Ureter (tissue), 1 donor: ENCODE results near the gene PACC1. TPM values are rescaled to one million over a fixed set of nuclear protein-coding genes. Genes with fewer than 3 reads are reported as not detected.

Source experiments
- DNase-seq: peaks from one replicate; pipeline ENCODE4 v3.0.0-alpha.2; 2020; ENCODE audit warnings: low spot score
- total RNA-seq: library from RNA; stranded (reverse); gene quantifications from one replicate; pipeline ENCODE4 v1.2.4, GENCODE V29; 2023
- donor health status: DM: yes; HTN: yes; CAD: no.

The PACC1 gene
- total RNA-seq, 1 donor from 2014 or later, result 4.5 TPM

DNA sequence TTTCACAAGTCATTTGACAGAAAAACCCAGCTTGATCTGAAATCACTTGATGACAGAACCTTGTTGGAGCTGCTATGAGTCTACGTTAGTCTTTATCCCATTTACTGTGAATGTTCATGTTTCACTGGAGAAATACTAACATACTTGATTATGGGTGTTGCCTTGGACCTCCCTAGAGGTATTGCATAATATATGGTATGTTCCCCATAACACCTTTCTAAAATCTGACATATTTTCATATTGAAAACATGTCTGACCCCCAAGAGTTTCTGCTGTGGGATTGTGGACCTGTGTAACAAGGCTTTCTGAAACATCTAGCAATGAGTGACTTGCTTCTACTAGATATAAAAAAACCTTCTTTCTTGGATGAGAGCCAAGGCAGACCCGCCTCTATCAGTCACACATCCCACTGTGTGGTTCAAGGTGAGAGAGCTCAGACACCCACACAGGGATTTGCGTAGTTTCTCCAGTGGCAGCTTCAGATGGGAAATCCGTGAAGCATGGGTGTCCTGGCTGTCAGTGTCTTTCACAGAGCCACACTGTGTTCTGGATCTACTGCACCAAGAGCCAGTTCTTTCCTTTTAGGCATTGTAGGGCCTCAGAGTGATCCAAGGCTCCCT, 22.6 kb upstream of the PACC1 start:
- no peak for DNase-seq

- DNase-seq, result no peak
Measured at GRCh38 chr1:212434992-212435391, 20.3 kb upstream of the PACC1 start.

DNA sequence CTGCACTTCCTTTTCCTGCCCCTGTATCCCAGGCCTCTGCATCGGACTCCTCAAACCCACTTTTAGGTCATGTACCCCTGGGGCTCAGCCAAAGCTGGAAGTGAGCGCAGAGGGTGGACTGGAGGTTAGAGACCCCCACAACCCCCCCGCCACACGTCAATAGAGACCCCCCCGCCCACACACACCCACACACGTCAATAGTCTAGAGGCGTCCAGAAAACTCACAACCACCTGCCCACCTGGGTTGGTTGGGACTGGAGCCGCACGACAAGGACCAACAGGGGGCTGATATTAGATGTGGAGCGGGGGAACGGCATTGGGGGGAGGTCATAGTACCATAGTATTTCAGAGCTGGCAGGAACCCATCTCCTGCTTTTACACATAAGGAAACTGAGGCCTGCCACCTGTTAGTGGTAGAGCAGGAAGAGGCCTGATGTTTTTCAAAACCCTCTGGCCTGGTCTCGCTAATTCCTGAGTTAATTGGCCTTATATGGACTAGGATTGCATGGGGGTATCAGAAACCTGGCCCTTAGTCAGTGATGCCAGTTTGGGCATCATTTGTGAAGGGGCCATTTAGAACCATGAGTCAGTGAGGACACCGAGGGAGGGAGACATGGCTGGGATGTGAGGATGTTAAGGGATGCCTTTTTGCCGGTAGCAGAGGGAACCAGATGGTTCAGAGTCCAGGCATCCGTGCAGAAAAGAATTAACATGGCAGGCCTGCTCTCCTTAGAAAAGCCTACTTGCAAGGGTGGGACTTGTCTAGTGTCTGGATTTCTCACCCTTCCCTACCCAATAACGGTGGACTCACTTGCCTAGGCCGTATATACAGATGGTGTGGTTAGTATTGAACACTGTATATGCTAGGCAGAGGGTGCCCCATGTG, 19.1 kb upstream of the PACC1 start:
- no peak for DNase-seq

DNA sequence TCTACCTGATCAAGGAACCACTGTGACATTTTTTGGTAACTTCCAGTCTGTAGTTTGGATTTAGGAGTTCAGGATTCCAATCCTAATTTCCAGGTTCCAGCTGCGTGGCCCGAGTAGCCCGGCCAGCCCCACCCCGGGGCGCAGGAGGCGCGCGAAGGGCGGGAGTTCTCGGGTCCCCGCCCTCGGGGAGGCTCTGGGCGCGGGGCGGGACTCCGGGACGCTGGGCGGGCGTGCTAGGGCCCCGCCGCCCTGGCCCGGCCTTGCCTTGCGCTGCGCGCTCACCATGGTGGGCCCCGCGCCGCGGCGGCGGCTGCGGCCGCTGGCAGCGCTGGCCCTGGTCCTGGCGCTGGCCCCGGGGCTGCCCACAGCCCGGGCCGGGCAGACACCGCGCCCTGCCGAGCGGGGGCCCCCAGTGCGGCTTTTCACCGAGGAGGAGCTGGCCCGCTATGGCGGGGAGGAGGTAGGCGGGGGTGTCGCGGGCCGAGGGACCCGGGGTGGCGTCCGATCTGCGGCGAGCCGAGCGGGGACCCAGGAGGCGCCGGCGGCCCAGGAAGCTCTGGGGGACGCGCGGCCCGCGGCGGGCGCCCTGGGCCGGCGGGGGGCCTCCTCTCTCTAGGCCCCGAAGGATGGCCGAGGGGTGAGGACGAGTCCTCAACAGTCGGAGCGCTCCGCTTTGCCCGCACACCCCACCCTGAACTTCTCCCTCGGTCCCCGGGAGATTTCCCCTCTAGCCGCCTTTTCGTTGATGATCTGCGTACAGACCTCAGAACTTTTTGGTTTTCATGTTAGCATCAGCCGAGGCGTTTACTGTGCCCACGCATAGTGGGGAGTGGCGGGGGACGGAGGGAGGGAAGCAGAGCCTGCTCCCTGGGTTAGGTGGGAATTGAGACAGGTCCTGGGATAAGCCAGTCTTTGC, 18.2 kb upstream of the PACC1 start, which contains the start of gene NENF:
NENF (plus strand) TSS at position 260 of the 916 bp plus-strand sequence; CDS start at position 284, 24 bp downstream.
- DNase-seq, result peak; percentile 79

GRCh38 chr1:212432272-212432660, 17.6 kb upstream of the PACC1 start:
- DNase-seq, result no peak

- no peak for DNase-seq
Measured at GRCh38 chr1:212431644-212432043, 17.0 kb upstream of the PACC1 start.

GRCh38 chr1:212430955-212431394, 16.3 kb upstream of the PACC1 start:
- no peak for DNase-seq

DNA sequence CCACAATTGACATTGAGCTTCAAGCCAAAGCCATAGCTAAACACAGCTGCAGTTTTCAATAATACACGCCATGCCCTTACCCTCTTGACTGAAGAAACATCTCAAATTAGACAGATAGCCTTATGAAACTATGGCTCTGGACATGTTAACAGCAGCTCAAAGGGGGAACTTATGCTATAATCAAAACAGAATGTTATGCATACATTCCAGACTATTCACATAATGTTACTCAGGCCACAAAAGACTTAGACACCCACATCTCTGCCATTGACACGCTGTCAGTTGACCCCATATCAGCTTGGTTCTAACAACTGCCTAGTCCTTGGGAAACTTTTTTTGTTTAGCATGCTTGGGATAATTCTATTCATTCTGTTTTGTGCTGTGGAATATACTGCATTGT, 15.7 kb upstream of the PACC1 start:
- no peak for DNase-seq

DNA sequence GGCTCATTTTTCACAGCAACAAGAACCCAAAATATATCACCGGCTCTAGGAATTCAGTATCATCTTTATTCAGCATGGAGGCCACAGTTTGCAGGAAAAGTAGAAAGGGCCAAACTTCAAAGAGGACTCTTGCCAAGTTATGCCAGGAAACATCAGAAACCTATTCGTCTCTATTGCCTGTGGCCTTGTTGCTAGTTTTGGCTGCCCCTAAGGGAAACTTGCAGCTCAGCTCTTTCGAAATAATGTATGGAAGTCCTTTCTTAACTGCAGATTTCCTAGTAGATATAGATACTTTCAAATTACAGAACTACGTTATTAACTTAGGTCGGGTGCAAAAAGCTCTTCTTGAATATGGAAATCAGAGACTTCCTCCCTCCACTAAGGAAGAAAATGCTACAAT, 13.8 kb upstream of the PACC1 start:
- DNase-seq, result no peak

DNA sequence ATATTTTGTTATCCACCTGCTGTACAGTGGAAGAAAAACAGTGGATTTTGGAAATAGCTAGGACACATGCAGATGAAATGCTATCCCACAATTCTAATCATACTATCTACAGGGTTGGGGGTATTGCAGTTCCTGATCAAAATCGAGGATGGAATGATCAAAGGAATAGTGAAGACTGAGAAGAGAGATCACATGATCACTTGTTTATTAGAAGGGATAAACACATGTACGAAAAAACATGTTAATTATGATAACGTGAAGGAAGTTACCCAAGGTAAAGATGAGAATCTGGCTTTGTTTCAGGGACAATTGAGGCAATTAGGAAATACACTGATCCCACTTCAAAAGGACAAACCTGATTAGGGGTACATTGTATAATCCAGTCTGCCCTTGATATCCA, 9.2 kb upstream of the PACC1 start:
- DNase-seq, result no peak

DNA sequence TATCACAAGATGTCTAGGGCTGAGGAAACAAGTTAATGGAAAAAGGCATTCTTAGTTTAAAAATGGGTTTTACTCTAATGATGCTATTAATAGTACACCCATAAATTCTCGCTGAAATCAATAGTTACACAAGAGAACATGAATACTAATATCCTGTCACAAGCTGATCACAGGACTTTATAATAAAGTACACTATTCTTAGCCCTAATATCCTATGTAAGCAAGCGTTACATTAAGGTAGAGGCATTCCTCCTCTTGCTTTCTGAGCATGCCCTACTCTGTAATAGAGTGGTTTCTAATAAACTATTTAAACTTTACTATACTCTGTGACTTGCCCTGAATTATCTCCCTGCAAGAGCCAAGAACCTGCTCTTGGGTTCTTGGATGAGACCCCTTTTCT, 6.5 kb upstream of the PACC1 start:
- no peak for DNase-seq

DNA sequence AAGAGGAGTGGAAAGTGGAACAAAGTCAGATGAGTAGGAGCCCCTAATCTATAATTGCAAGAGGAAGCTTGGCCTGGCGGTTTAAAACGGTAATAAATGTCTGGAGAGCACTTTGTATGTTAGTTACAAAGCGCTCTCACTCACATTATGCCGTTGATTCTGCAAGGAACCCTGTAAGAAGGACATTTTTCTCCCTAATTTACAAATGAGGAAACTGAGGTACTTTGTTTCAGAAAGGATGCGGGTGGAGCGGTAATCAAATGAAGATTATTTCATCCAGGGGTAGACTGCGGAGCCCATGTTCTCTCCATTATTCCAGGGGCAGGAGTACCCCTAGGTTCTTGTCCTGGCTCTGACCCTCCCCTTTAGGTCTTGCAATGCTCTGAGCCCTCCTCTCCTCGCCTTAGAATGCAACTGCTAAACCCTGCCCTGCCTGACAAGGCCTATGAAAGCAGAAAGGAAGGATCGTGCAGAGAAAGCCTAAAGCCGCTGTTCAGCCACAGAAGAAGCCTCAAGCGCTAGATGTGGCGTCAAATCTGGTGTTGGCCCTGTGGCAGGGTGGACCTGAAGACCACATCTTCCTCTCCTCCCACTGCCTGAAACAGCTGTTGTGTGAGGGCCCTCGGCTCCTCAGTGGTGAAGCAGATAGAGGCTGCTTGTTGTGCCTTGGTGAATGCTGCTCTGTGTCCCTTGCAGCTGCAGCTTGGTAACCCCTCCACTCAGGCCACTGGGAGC, 588 bp upstream of the PACC1 start:
- no peak for DNase-seq

DNA sequence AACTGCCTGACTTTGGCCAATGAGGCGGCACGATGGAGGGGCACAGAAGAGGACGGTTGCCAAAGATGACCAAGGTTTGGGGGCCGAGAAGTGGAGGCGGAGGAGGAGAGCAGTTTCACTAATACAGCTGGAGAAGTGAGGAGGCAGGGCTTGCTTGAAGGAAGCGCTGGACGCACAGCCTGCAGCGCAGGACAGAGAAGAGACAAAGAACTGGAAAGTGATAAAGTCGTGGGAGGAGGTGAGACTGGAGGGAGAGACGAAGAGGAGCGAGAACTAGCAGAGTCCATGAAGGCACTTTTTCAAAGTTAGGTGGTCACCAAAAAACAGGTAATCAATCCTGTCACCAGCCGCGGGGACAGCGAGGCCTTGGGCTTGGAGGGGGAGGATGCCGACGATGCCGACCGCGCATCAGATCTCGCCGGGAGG, 771 bp downstream of the PACC1 start:
- no peak for DNase-seq

- no peak for DNase-seq
Measured at GRCh38 chr1:212412374-212412773, 2.3 kb downstream of the PACC1 start.

GRCh38 chr1:212410231-212410820, 4.4 kb downstream of the PACC1 start:
- DNase-seq, result no peak

DNA sequence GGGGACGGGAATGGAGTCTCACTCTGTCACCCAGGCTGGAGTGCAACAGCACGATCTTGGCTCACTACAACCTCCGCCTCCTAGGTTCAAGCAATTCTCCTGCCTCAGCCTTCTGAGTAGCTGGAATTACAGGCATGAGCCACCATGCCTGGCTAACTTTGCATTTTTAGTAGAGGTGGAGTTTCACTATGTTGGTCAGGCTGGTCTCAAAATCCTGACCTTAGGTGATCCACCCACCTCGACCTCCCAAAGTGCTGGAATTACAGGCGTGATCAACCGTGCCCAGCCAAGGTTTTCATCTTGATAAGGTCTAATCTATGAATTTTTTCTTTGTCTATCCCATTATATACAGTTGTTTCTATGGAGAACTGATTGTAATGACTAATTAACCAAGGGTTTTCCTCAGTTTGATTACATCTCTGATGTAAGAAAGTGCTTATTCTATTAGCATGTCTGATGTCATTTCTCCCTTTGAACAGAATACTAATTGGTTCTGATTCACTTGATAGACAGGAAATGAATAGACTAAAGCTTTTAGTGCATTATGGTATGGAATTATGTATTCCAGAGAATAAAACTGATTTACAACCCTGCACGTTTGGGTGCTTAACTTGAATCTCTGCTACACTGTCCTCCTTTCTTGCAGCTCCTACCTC, 11.9 kb downstream of the PACC1 start:
- no peak for DNase-seq

DNA sequence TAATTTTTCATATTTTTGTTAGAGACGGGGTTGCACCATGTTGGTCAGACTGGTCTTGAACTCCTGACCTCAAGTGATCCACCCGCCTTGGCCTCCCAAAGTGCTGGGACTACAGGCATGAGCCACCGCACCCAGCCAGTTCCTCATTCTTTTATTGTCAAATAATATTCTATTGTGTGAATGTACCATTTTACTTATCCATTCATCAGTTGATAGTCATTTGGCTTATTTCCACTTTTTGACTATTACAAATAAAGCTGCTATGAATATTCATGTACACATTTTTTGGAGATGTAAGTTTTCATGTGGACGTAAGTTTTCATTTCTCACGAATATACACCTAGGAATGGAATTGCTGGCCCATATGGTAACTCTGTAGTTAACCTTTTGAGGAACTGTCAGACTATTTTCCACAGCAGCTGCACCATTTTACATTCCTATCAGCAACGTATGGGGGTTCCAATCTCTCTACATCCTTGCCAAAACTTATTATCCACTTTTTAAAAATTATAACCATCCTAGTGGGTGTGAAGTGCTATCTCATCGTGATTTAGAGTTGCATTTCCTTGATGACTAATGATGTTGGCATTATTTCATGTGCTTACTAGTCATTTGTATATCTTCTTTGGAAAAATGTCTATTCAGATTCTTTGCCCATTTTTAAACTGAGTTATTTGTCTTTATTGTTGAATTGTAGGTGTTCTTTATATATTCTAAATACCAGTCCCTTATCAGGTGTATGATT, 12.7 kb downstream of the PACC1 start:
- no peak for DNase-seq

GRCh38 chr1:212401042-212401441, 13.6 kb downstream of the PACC1 start:
- DNase-seq, result no peak

DNA sequence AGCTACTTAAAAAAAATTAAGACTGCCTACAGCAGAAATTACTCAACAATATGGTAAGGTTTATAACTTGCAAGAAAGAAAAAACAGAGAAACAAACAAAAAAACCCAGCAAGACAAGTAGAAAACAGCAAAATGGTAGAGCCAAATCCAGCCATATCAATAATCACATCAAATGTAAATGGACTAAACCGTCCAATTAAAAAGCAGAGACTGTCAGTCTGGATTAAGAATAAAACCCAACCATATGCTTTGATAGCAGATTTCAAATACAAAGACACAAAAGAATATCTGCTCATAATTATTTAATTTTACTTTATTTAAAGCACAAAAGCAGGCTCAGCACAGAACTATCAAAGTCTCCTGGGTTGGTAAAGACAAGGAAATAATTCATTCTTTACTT, 17.5 kb downstream of the PACC1 start:
- DNase-seq, result no peak

GRCh38 chr1:212396638-212397037, 18.0 kb downstream of the PACC1 start:
- DNase-seq, result no peak
